Activated naive CD8-positive, alpha-beta T cell treated with anti-CD3 and anti-CD28 coated beads, Interleukin-2, amount 50 U/mL, for 24 hours (primary cell): ENCODE data around the gene TIFAB.

Experiments
- ATAC-seq: fragments of 150-1000 bp; cut with Tn5 transposase; one replicate; pipeline ENCODE4 v1.10.0; 2021
- DNase-seq: peaks from one replicate; pipeline ENCODE4 v3.0.0; 2021
- H3K27ac Mint-ChIP-seq: one replicate; pipeline ENCODE4 v1.8.0; 2021; ENCODE audit warnings: mild to moderate bottlenecking, mixed read lengths
- H3K27me3 Mint-ChIP-seq: one replicate; pipeline ENCODE4 v1.8.0; 2021; ENCODE audit warnings: mixed read lengths
- H3K36me3 Mint-ChIP-seq: one replicate; pipeline ENCODE4 v1.8.0; 2021; ENCODE audit warnings: low read depth, mixed read lengths
- H3K4me1 Mint-ChIP-seq: one replicate; pipeline ENCODE4 v1.8.0; 2021; ENCODE audit warnings: mixed read lengths
- H3K4me3 Mint-ChIP-seq: one replicate; pipeline ENCODE4 v1.8.0; 2021; ENCODE audit warnings: mild to moderate bottlenecking, moderate library complexity, mixed read lengths
- H3K9me3 Mint-ChIP-seq: one replicate; pipeline ENCODE4 v1.8.0; 2021; ENCODE audit warnings: mixed read lengths

Gene TIFAB

DNA sequence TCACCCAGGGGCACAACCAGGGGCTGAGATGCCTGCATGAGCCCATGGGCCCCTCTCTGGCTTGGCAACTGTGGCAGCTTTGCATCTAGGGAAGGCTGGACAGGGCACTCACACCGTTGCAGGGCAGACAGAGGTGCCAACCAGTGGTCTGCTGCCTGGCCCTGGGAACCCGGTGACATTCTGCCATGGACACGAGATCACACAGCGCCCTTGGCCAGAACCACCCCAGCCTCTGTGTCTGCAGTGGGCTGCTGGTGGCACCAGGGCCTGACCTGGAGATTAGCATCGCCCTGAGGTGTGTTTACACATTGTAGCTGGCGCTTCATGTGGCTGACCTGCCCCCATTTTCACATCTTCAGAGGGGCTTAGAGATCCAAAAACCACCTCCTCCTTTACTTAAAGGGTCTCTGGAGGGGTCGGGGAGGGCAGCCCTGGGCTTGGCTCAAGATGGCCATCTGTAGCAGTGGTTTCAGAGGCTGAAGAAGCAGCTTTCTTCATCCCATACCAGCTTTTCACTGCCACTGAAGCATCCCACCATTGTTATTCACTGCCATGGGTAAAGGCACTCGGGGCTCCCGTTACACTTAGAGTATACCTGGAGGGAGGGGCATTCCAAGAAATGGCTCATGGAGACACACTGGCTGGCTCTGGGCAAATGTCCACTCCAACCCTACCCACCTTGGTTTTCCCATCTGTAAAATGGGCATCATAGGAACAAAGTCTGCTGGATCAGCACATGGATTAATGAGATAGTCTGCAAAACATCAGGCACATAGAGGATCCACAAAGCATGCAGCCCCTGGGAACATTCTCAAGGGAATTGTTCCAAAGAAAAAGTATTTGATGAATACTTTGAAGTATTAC, 16.5 kb downstream of the TIFAB start:
- ATAC-seq (no peak), DNase-seq (no peak)
- no peak overlapping the region for H3K27ac Mint-ChIP-seq
- no peaks in the 10 kb centered on the region for H3K36me3 Mint-ChIP-seq
- peaks cover 2% of the 10 kb centered on the region for H3K27me3 Mint-ChIP-seq
- H3K9me3 Mint-ChIP-seq: no peaks in the 10 kb centered on the region
- H3K4me1 Mint-ChIP-seq: no peaks in the 10 kb centered on the region
- H3K4me3 Mint-ChIP-seq: no peak overlapping the region

DNA sequence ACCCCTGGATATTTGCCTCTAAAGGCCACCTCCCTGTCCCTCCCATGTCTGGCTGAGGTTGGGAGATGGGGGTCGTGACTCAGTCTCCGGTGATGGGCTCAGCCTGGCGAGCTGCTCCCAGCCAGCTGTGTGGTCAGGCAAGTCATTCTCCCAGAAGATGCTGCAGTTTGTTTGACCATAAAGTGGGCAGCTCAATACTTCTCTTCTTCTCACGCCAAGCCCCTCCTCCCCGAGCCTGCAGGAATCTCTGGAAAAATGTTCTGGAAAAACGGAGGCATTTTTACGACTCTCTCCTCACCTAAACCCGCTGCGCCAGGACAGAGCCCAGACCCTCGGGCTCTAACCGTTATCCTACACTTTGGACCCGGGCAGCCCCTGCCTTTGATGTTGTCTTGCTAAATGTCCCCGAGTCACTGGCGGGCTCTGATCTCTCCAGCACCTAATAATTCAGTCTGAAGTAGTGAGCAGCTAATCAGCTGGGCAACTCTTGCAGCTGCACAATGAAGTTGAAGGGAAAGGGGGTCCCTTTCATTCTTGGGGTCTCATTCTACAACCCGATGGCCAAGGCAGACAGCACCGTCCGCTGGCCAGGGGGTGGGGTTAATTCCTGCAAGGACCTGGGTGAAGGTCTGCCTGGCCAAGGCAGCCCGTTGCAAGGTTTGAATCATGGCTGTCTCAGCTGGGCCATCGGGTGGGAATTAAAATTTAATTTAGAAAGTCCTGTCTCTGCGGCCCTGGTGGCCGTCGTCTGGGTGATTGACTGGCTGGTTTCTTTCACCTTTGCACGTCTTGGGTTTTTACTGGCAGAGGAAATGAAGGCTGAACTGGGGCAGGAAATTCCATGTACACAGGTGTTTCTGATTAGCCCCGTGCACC, 17.3 kb downstream of the TIFAB start:
- Mint-ChIP-seq H3K4me3 (no peak overlapping the region), H3K27ac (no peak overlapping the region), H3K9me3 (no peaks in the 10 kb centered on the region), H3K27me3 (peaks cover 2% of the 10 kb centered on the region), H3K4me1 (no peaks in the 10 kb centered on the region), H3K36me3 (no peaks in the 10 kb centered on the region)
- ATAC-seq (no peak), DNase-seq (no peak)

DNA sequence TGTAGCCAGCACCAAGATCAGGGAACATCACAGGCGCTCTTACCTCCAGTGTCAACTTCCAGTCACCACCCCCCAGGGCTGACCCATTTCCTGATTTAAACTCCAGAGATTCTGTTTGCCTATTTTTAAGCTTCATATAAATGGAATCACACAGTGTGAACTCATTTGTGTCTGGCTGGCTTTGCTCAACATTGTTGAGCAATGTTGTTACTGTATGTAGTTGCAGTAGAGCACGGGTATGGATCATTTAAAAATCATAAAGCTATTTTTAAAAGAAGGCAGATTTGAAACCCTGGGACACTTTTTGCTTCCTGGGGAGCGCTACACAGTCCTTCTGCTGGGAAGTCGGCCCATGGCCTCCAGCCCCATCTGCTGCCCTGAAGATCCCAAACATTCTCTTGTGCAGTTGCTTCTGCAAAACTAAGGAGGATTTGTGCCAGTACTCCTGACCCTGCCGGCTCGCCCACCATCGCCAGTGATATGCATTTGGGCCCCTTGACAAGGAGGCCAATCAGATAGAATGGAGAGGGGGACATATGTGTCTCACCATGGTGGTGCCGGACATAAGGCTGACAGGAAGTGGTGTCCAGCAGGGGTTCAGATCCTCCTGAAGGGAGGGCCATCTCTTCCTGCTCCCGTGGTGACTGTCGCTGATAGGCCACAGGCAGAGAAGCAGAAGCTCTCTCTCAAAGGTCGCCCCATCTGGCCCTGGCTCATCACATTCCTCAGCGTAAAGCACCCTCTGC, 18.3 kb downstream of the TIFAB start:
- Mint-ChIP-seq H3K4me3 (no peak overlapping the region), H3K9me3 (peaks cover 2% of the 10 kb centered on the region), H3K27me3 (peaks cover 2% of the 10 kb centered on the region), H3K36me3 (no peaks in the 10 kb centered on the region), H3K27ac (no peak overlapping the region), H3K4me1 (no peaks in the 10 kb centered on the region)
- DNase-seq (no peak), ATAC-seq (no peak)

DNA sequence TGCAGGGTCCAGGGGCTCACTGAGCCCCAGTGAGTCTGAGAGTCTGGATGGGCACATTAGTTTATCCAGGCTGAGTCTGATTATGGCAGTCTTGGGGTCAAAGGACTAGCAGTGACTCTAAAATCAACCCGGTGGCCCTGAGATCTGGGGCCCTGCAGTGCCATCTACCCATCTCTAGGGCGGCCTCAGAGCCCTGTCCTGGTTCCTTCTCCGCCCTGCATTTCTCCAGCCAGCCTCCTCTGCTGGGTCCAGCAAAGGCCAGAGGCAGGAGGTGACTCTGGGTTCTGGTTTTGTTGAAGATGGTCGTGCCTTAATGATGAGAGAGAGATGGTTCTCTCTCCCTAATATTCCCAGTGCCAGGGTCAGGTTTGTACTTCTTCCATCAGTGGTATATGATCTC, 20.0 kb downstream of the TIFAB start:
- H3K36me3 Mint-ChIP-seq: no peaks in the 10 kb centered on the region
- ATAC-seq (no peak), DNase-seq (no peak)
- H3K27ac Mint-ChIP-seq: no peak overlapping the region
- H3K4me3 Mint-ChIP-seq: no peak overlapping the region
- no peaks in the 10 kb centered on the region for H3K4me1 Mint-ChIP-seq
- H3K9me3 Mint-ChIP-seq: peaks cover 7% of the 10 kb centered on the region
- H3K27me3 Mint-ChIP-seq: peaks cover 4% of the 10 kb centered on the region

DNA sequence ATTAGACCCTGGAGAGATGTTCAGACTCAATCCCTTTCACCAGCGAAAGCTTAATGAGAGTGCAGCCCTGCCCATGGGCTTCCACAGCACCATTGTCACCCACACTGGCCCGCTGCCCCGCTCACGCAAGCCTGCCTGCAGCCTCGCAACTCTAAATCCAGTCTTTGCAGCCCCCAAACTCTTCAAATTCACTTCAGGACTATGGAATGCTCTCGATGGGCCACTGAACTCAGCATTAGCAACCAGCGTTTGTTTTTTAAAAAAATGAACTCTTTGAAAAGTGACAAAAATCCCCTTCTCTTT, 22.1 kb downstream of the TIFAB start:
- Mint-ChIP-seq H3K4me1 (peaks cover 2% of the 10 kb centered on the region), H3K27me3 (peaks cover 4% of the 10 kb centered on the region), H3K9me3 (peaks cover 7% of the 10 kb centered on the region), H3K27ac (no peak overlapping the region), H3K36me3 (no peaks in the 10 kb centered on the region), H3K4me3 (no peak overlapping the region)
- ATAC-seq (no peak), DNase-seq (no peak)

DNA sequence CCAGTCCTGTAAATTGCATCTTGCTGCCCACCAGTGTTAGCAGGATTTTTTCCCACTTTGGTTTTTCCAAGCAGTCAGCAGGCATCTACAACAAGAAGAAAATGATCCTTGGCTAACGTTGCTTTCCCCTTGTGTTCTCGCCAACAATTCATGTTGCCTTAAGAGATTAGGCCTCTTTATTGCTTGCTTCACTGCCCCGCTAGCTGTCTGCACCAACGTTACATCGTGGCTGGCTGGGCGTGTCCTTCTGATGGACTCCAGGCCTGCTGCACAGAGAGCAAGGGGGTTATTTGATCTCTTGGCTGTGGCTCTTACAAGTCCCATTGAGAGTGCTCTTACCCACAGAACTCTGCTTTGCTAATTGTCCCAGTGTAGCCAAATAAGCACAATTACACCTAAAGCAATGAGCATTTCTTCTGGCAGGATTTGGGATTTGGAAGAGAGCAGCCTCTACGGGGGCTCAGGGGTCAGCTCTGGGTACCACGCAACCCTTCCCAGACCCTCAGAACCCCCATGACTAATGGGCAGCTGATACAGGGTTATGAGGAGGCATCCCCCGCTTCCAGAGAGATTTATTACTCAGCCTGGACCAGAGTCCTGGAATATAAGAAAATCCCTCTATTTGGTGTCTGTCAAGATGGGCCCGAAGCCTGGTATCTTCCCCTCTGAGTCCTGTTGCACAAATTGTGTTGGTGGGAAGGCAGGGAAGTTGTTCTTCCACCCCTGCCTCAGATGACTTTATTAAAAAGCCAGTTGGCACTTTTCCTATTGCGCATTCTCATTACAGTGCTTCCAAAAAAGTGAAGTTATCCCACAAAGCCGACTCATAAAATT, 22.6 kb downstream of the TIFAB start:
- DNase-seq: no peak
- peaks cover 4% of the 10 kb centered on the region for H3K27me3 Mint-ChIP-seq
- no peak for ATAC-seq
- no peaks in the 10 kb centered on the region for H3K36me3 Mint-ChIP-seq
- H3K9me3 Mint-ChIP-seq: peaks cover 7% of the 10 kb centered on the region
- peaks cover 2% of the 10 kb centered on the region for H3K4me1 Mint-ChIP-seq
- no peak overlapping the region for H3K4me3 Mint-ChIP-seq
- no peak overlapping the region for H3K27ac Mint-ChIP-seq

DNA sequence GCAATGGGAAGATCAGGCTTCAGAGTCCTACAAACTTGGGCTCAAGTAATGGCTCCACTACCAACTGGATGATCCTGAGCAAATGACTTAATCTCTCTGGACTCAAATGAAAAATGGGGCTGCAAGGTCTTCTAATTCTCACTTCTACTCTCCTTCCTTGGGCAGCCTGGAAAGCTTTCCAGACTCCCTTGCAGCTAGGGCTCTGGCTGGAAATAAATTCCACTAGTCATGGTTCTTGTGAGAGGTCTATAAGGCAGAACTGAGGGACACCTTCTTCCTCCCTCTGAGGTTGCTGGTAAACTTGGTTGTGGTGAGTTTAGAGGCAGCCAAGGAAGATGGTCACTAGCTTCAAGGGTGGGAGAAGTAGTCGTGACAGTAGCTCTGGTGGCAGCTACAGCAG, 23.6 kb downstream of the TIFAB start:
- no peak for ATAC-seq
- peaks cover 7% of the 10 kb centered on the region for H3K9me3 Mint-ChIP-seq
- H3K4me1 Mint-ChIP-seq: peaks cover 2% of the 10 kb centered on the region
- DNase-seq: no peak
- H3K4me3 Mint-ChIP-seq: no peak overlapping the region
- peaks cover 4% of the 10 kb centered on the region for H3K27me3 Mint-ChIP-seq
- no peaks in the 10 kb centered on the region for H3K36me3 Mint-ChIP-seq
- H3K27ac Mint-ChIP-seq: no peak overlapping the region

DNA sequence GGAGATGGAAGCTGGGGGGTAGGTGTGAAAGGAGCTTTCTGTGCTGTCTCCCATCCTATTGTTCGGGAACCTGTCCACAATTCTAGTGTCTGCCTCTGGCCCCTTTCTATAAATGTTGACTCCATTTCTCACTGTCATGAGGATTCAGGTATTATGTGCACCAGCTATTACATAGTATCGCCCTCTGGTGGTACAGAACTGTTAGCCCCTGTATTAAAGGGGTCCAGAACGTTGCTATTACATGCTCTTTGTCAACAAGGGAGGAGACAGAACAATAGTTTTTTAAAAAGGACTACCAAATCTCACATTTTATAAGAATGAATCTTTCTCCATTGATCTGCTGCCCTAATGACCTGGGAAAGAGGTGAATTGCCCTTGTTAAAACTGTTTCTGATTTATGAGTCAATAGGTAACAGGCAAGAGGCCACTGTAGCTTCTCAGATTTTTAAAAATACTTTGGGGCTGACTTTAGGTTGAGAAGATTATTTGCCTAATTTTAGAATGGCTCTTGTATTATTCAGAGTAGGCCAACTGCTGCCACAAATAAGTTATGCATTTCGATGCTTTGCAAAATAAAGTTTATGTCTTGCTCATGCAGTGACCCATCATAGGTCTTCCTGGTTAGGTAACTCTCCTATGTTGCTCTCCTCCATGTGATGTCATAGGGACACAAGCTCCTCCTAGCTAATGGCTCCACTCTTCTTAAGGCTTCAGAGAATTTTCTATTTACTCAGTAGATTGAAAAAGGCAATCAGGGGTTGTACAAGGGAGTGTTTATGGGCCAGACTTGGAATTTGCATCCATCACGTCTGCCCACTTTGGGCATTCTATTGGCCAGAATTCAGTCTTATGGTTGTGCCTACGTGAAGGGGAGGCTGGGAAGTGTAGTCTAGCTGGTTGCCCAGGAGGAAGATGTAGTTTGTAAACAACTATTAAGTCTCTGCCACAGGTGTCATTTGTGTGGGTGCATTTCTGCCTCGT, 25.8 kb downstream of the TIFAB start:
- DNase-seq (no peak), ATAC-seq (peak; percentile 83)
- peaks cover 7% of the 10 kb centered on the region for H3K9me3 Mint-ChIP-seq
- peaks cover 6% of the 10 kb centered on the region for H3K27me3 Mint-ChIP-seq
- H3K27ac Mint-ChIP-seq: no peak overlapping the region
- H3K4me1 Mint-ChIP-seq: peaks cover 2% of the 10 kb centered on the region
- H3K36me3 Mint-ChIP-seq: no peaks in the 10 kb centered on the region
- H3K4me3 Mint-ChIP-seq: no peak overlapping the region

DNA sequence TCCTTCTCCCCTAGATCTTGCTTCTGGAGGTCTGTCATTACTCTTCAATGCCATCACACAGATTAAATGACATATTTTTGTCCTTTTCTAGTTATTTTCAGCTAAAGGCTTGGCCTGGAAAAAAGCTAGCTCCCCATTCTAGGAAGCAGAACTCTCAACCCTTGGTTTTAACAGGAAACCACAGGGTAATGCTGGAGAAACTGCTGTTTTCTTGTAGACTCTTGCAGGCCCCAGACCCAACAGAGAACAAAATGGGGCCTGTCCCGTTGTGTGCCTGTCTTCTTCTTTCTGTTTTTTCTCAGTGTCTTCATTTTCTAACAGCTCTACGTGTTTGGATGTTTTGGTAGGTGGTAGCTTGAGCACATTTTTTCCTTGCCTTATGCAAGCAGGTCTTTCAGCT, 26.5 kb downstream of the TIFAB start:
- Mint-ChIP-seq H3K27me3 (peaks cover 10% of the 10 kb centered on the region), H3K36me3 (no peaks in the 10 kb centered on the region), H3K4me3 (no peak overlapping the region), H3K4me1 (peaks cover 2% of the 10 kb centered on the region), H3K27ac (no peak overlapping the region), H3K9me3 (peaks cover 7% of the 10 kb centered on the region)
- DNase-seq: no peak
- ATAC-seq: no peak

DNA sequence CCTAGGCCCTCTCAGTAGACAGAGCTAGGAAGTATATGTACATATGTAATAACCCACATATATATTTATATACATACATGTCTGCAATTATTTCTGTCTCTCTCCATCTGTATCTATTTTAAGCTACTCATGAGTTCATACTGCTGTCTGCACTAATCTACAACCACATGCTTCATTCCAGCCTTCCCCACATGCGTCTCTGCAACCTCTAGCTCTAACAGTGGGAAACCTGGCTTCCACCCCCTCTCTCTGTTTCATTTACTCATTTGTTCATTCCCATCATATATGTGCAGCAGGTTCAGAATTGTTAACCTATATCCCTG, 28.3 kb downstream of the TIFAB start:
- Mint-ChIP-seq H3K36me3 (peaks cover 4% of the 10 kb centered on the region), H3K27me3 (peaks cover 22% of the 10 kb centered on the region)
- ATAC-seq: no peak

DNA sequence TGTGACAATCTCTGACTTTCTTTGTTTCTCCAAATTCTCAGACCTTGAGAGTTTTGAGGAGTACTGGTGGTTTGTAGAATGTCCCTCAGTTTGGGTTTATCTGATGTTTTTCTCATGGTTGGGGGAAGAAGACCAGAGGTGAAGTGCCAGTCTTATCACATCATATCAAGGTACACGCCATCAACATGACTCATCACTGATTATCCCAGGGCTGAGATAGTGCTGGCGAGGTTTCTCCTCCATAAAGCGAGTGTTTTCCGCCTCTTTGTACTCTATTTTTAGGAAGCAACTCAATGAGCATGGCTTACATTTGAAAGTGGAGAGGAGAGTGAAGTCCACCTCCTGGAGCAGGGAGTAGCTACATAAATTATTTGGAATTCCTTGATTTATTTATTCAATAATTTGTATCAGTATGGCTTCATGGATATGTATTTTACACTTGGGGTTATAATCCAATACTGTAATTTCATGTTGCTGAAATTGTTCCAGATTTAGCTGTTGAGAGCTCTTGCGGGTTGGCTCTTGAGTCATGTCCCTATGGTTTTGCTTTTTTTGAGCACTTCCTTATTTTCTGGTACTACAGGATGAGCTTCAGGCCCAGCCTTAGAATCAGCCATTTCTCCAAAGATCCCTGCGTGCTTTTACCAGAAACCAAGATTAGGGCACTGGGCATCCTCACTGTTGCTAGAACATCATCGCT, 28.9 kb downstream of the TIFAB start:
- ATAC-seq (no peak), DNase-seq (no peak)
- Mint-ChIP-seq H3K4me3 (no peak overlapping the region), H3K4me1 (peaks cover 2% of the 10 kb centered on the region), H3K9me3 (peaks cover 7% of the 10 kb centered on the region), H3K27ac (no peak overlapping the region), H3K27me3 (peaks cover 26% of the 10 kb centered on the region), H3K36me3 (peaks cover 4% of the 10 kb centered on the region)

More for the DNA sequence above, 28.3 kb downstream of the TIFAB start:
- peaks cover 12% of the 10 kb centered on the region for H3K9me3 Mint-ChIP-seq
- H3K4me3 Mint-ChIP-seq: no peak overlapping the region
- no peak overlapping the region for H3K27ac Mint-ChIP-seq
- DNase-seq: no peak
- H3K4me1 Mint-ChIP-seq: peaks cover 2% of the 10 kb centered on the region

DNA sequence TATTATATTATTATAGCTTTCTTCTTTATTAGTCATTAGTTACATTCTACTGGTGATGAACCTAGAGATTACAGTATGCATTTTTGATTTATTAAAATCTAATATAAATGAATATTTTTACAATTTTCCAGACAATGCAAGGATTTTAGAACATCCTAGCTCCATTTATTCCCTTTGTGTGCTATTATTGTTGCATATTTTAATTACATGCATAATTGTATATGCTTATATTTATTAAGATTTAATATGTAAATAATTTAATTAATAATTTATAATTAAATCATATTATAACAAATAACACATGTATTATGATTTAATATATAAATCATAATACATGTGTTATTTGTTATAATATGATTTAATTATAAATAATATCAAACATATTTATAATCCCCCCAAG, 29.7 kb downstream of the TIFAB start:
- no peak for DNase-seq
- H3K4me1 Mint-ChIP-seq: peaks cover 2% of the 10 kb centered on the region
- peaks cover 28% of the 10 kb centered on the region for H3K27me3 Mint-ChIP-seq
- no peak overlapping the region for H3K27ac Mint-ChIP-seq
- H3K9me3 Mint-ChIP-seq: peaks cover 7% of the 10 kb centered on the region
- peaks cover 4% of the 10 kb centered on the region for H3K36me3 Mint-ChIP-seq
- no peak overlapping the region for H3K4me3 Mint-ChIP-seq
- no peak for ATAC-seq

DNA sequence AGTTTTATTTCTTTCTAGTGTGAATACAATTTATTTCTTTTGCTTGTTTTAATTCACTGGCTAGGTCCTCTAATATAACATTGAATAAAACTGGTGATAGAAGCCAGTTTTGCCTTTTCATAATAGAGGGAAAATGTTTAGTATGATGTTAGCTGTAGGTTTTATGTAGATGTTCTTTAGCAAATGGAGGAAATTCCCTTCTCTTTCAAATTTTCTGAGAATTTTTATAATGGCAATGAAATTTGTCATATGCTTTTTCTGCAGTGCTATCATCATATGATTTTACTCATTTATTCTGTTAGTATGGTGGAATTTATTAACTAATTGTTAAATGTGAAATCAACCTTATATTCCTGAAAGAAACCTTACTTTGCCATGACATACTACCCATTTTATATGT, 35.1 kb downstream of the TIFAB start:
- Mint-ChIP-seq H3K4me1 (no peaks in the 10 kb centered on the region), H3K9me3 (peaks cover 7% of the 10 kb centered on the region), H3K27me3 (peaks cover 35% of the 10 kb centered on the region), H3K4me3 (no peak overlapping the region), H3K36me3 (peaks cover 4% of the 10 kb centered on the region), H3K27ac (no peak overlapping the region)
- DNase-seq: no peak
- ATAC-seq: no peak
